Fibroblast of peridontal ligament (primary cell): ENCODE data around the gene NHSL2.
"Not testable (repeated sequence)": the region's sequence is repeated elsewhere in the genome, so short reads cannot be mapped to it uniquely, and the experiment has no call there.

Experiments
- DNase-seq: peaks from one replicate; pipeline ENCODE4 v3.0.0-alpha.2; 2010; ENCODE audit errors: extremely low read depth

Gene NHSL2

GRCh38 chrX:71910643-71910985 is at the start of gene NHSL2:
Gene NHSL2, plus strand, starts transcription at chrX:71910845.
- no peak for DNase-seq

- DNase-seq: no peak
These were observed 43.0 kb upstream of the NHSL2 start for GRCh38 chrX:71867680-71868079.

- not testable (repeated sequence) for DNase-seq
These were observed 41.1 kb upstream of the NHSL2 start for GRCh38 chrX:71869566-71869965.

- no peak for DNase-seq
These were observed 40.2 kb upstream of the NHSL2 start for GRCh38 chrX:71870208-71871098.

- peak; percentile 1 for DNase-seq
These were observed 39.3 kb upstream of the NHSL2 start for GRCh38 chrX:71871367-71871766.

GRCh38 chrX:71872542-71873458 is 37.8 kb upstream of the NHSL2 start:
- DNase-seq: no peak

GRCh38 chrX:71873459-71873833 is 37.2 kb upstream of the NHSL2 start:
- no peak for DNase-seq

- not testable (repeated sequence) for DNase-seq
These were observed 33.8 kb upstream of the NHSL2 start for GRCh38 chrX:71876841-71877240.

- no peak for DNase-seq
These were observed 25.5 kb upstream of the NHSL2 start for GRCh38 chrX:71885099-71885498.

GRCh38 chrX:71895607-71896006 is 15.0 kb upstream of the NHSL2 start:
- no peak for DNase-seq

GRCh38 chrX:71906144-71906543 is 4.5 kb upstream of the NHSL2 start:
- DNase-seq: no peak

- no peak for DNase-seq
These were observed 2.3 kb upstream of the NHSL2 start for GRCh38 chrX:71908387-71908786.

GRCh38 chrX:71909956-71910355 is 689 bp upstream of the NHSL2 start:
- no peak for DNase-seq

- DNase-seq: no peak
These were observed 513 bp downstream of the NHSL2 start for GRCh38 chrX:71910986-71911730.

GRCh38 chrX:71911731-71912050 is 1.0 kb downstream of the NHSL2 start:
- no peak for DNase-seq

GRCh38 chrX:71912156-71912555 is 1.5 kb downstream of the NHSL2 start:
- no peak for DNase-seq

- DNase-seq: no peak
These were observed 2.7 kb downstream of the NHSL2 start for GRCh38 chrX:71913156-71913950.

- no peak for DNase-seq
These were observed 7.1 kb downstream of the NHSL2 start for GRCh38 chrX:71917621-71918343.

- peak; percentile 24 for DNase-seq
These were observed 8.8 kb downstream of the NHSL2 start for GRCh38 chrX:71919431-71919830.

- DNase-seq: no peak
These were observed 9.2 kb downstream of the NHSL2 start for GRCh38 chrX:71919886-71920285.

- peak; percentile 22 for DNase-seq
These were observed 12.0 kb downstream of the NHSL2 start for GRCh38 chrX:71922686-71923085.
